Measurements from ENCODE around the gene MYL5.
"Not testable (repeated sequence)": the region's sequence is repeated elsewhere in the genome, so short reads cannot be mapped to it uniquely, and the experiment has no call there.

The MYL5 gene

GRCh38 chr4:657834-658667, 16.3 kb upstream of the MYL5 start:
- DNase-seq = no peak

- no peak for DNase-seq
Measured at GRCh38 chr4:658681-659667, 15.4 kb upstream of the MYL5 start.

- DNase-seq = no peak
Measured at GRCh38 chr4:659851-660250, 14.5 kb upstream of the MYL5 start.

GRCh38 chr4:660401-660800, 13.9 kb upstream of the MYL5 start:
- DNase-seq = no peak

- DNase-seq = no peak
Measured at GRCh38 chr4:661231-661630, 13.1 kb upstream of the MYL5 start.

- DNase-seq = no peak
Measured at GRCh38 chr4:661881-662761, 12.2 kb upstream of the MYL5 start.

- no peak for DNase-seq
Measured at GRCh38 chr4:663046-663437, 11.3 kb upstream of the MYL5 start.

- peak; percentile 35 for DNase-seq
Measured at GRCh38 chr4:663438-664428, 10.6 kb upstream of the MYL5 start.

GRCh38 chr4:664713-665231, 9.6 kb upstream of the MYL5 start:
- DNase-seq = no peak

GRCh38 chr4:665381-665750, 9.0 kb upstream of the MYL5 start:
- DNase-seq = no peak

GRCh38 chr4:665751-666435, 8.4 kb upstream of the MYL5 start:
- DNase-seq = no peak

- DNase-seq = no peak
Measured at GRCh38 chr4:666436-666810, 7.9 kb upstream of the MYL5 start.

- no peak for DNase-seq
Measured at GRCh38 chr4:666822-667544, 7.4 kb upstream of the MYL5 start.

- no peak for DNase-seq
Measured at GRCh38 chr4:667545-667925, 6.8 kb upstream of the MYL5 start.

- DNase-seq = not testable (repeated sequence)
Measured at GRCh38 chr4:668219-668618, 6.1 kb upstream of the MYL5 start.

- not testable (repeated sequence) for DNase-seq
Measured at GRCh38 chr4:669806-670559, 4.4 kb upstream of the MYL5 start.

GRCh38 chr4:671769-672168, 2.6 kb upstream of the MYL5 start:
- DNase-seq = no peak

- DNase-seq = no peak
Measured at GRCh38 chr4:673349-674091, 822 bp upstream of the MYL5 start.

All from NCI-H510A (cell line).